Calu3 (cell line): Measurements from ENCODE around the gene LRRC61. TPM values are rescaled to one million over a fixed set of nuclear protein-coding genes. Genes with fewer than 3 reads are reported as not detected.

Experiments used
- BruUV-seq: library from RNA; stranded (reverse); fragments of 400-500 nt; replicated peaks from 2 replicates; lab custom pipeline; 2021; lab: Mats Ljungman, UMichigan
- CTCF ChIA-PET: fragments of 300-600 bp; sonication (Branson Sonifier 250); formaldehyde crosslinking; loops from one replicate; lab custom pipeline; 2022; ENCODE audit warnings: antibody characterized with exemption; lab: Charles Lee
- DNase-seq: peaks from one replicate; pipeline ENCODE4 v3.0.0; 2022
- H3K27ac Mint-ChIP-seq: one replicate; pipeline ENCODE4 v1.8.0; 2022; ENCODE audit warnings: mixed read lengths; ENCODE audit not compliant: unreplicated experiment
- H3K27me3 Mint-ChIP-seq: one replicate; pipeline ENCODE4 v1.8.0; 2022; ENCODE audit warnings: mixed read lengths; ENCODE audit not compliant: unreplicated experiment
- H3K36me3 Mint-ChIP-seq: one replicate; pipeline ENCODE4 v1.8.0; 2022; ENCODE audit warnings: mild to moderate bottlenecking, moderate library complexity, mixed read lengths; ENCODE audit not compliant: insufficient read depth, unreplicated experiment
- H3K4me1 Mint-ChIP-seq: one replicate; pipeline ENCODE4 v1.8.0; 2022; ENCODE audit warnings: mild to moderate bottlenecking, low read depth, mixed read lengths; ENCODE audit not compliant: unreplicated experiment
- H3K4me3 Mint-ChIP-seq: one replicate; pipeline ENCODE4 v1.8.0; 2022; ENCODE audit warnings: mild to moderate bottlenecking, low read depth, moderate library complexity, mixed read lengths; ENCODE audit not compliant: unreplicated experiment
- H3K9me3 Mint-ChIP-seq: one replicate; pipeline ENCODE4 v1.8.0; 2022; ENCODE audit warnings: low read depth, mixed read lengths; ENCODE audit not compliant: unreplicated experiment
- intact Hi-C: fragments of 100-400 bp; cut with micrococcal nuclease; formaldehyde crosslinking; loops from one replicate; pipeline ENCODE4 v1.10.0; 2022; ENCODE audit not compliant: unreplicated experiment
- total RNA-seq: library from RNA; stranded (reverse); gene quantifications from 2 replicates; pipeline ENCODE4 v1.2.3, GENCODE V29; 2022
- TF ChIP-seq, protein P1 (sequence below): fragments of 200-600 bp; IDR thresholded peaks from one replicate; pipeline ENCODE4 v1.8.0; 2022; ENCODE audit warnings: antibody characterized with exemption; ENCODE audit not compliant: unreplicated experiment

The LRRC61 gene
- total RNA-seq, 1 experiment from 2014 or later: 14.6 TPM

DNA sequence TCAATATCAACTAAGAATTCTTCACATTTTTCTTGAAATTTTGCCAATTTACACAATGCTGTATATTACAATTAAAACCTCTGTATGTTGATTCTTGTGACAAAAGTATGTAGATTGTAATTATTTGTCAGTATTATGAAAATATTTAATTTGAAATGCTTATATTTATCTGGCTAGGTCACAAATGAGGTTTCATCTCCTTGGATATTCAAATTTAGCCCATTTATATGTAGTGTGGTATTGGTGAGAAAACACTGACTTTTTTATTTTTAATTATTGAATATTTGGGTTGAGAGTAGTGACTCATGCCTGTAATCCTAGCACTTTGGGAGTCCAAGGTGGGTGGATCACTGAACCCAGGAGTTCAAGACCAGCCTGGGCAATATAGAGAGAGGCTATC, 21.1 kb downstream of the LRRC61 start:
- no peak overlapping the region for H3K4me3 Mint-ChIP-seq
- peaks cover 13% of the 10 kb centered on the region for H3K4me1 Mint-ChIP-seq
- TF ChIP-seq, protein P1, sequence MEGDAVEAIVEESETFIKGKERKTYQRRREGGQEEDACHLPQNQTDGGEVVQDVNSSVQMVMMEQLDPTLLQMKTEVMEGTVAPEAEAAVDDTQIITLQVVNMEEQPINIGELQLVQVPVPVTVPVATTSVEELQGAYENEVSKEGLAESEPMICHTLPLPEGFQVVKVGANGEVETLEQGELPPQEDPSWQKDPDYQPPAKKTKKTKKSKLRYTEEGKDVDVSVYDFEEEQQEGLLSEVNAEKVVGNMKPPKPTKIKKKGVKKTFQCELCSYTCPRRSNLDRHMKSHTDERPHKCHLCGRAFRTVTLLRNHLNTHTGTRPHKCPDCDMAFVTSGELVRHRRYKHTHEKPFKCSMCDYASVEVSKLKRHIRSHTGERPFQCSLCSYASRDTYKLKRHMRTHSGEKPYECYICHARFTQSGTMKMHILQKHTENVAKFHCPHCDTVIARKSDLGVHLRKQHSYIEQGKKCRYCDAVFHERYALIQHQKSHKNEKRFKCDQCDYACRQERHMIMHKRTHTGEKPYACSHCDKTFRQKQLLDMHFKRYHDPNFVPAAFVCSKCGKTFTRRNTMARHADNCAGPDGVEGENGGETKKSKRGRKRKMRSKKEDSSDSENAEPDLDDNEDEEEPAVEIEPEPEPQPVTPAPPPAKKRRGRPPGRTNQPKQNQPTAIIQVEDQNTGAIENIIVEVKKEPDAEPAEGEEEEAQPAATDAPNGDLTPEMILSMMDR: no peak
- CTCF ChIA-PET: no interaction called here
- peaks cover 6% of the 10 kb centered on the region for H3K36me3 Mint-ChIP-seq
- no peak for DNase-seq
- BruUV-seq: no TSS peak
- intact Hi-C loops: no loop called here
- no peaks in the 10 kb centered on the region for H3K9me3 Mint-ChIP-seq
- no peak overlapping the region for H3K27ac Mint-ChIP-seq
- no peaks in the 10 kb centered on the region for H3K27me3 Mint-ChIP-seq

DNA sequence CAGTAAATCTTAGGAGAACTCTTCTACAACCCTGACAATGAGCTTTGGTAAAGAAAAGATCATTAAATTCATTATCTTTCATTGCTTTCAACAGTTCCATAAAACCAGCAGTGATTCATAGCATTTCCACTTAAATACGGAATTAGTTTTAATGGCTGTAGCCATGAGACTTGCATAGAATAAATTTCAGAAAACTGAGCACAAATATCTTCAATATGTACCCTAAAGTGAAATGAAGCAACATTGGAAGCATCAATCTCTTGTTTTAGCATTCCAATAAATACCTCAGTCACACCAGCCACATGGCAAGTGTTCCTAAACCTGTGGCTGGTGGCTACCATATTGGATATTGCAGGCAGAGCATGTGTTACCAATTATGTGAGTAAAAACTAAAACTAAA, 21.9 kb downstream of the LRRC61 start:
- no peak for DNase-seq
- intact Hi-C loops: no loop called here
- CTCF ChIA-PET: no interaction called here
- H3K36me3 Mint-ChIP-seq: peaks cover 5% of the 10 kb centered on the region
- no peaks in the 10 kb centered on the region for H3K27me3 Mint-ChIP-seq
- no peak overlapping the region for H3K4me3 Mint-ChIP-seq
- TF ChIP-seq, protein P1: no peak
- peaks cover 5% of the 10 kb centered on the region for H3K4me1 Mint-ChIP-seq
- no peaks in the 10 kb centered on the region for H3K9me3 Mint-ChIP-seq
- H3K27ac Mint-ChIP-seq: no peak overlapping the region
- no TSS peak for BruUV-seq

DNA sequence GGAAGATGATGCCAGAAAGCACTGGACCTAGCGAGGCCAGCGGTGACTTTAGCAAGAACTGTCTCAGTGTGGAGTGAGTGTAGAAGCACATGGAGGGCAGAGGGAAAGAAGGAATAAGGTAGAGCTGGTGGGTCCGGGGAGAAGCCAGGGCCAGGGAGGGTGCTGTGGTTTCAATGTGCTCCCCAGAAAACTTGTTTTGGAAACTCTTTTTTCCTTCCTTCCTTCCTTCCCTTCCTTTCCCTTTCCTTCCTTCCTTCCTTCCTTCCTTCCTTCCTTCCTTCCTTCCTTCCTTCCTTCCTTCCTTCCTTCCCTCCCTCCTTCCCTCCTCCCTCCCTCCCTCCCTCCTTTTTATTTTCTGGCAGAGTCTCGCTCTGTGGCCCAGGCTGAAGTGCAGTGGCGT, 23.8 kb downstream of the LRRC61 start:
- DNase-seq: no peak
- CTCF ChIA-PET: no interaction called here
- TF ChIP-seq, protein P1: no peak
- H3K4me1 Mint-ChIP-seq: peaks cover 7% of the 10 kb centered on the region
- intact Hi-C loops: no loop called here
- no peaks in the 10 kb centered on the region for H3K27me3 Mint-ChIP-seq
- H3K27ac Mint-ChIP-seq: no peak overlapping the region
- H3K36me3 Mint-ChIP-seq: no peaks in the 10 kb centered on the region
- no peaks in the 10 kb centered on the region for H3K9me3 Mint-ChIP-seq
- no TSS peak for BruUV-seq
- no peak overlapping the region for H3K4me3 Mint-ChIP-seq

DNA sequence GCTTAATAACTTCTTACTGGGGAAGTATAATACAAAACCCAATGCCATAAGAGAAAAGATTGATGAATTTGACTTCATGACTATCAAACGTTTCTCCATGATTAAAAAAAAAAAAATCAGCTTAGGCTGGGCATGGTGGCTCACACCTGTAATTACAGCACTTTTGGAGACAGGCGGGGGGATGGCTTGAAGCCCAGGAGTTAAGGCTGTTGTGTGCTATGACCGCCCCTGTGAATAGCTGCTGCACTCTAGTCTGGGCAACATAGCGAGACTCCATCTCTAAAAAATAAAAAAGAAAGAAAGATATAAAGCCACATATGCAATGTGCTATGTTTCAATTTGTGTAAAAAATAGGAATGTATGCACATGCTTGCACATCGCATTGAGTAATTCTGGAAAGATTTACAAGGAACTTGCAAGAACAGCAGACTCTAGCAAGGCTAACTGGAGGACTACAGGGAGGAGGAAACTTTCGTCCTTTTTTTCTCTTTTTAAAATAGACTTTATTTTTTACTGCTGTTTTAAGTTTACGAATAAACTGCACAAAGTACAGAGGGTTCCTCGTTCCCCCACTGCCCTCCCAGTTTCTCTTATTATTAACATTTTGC, 28.5 kb downstream of the LRRC61 start:
- H3K9me3 Mint-ChIP-seq: no peaks in the 10 kb centered on the region
- no peak overlapping the region for H3K27ac Mint-ChIP-seq
- H3K4me3 Mint-ChIP-seq: no peak overlapping the region
- BruUV-seq: no TSS peak
- intact Hi-C loops: no loop called here
- H3K27me3 Mint-ChIP-seq: no peaks in the 10 kb centered on the region
- TF ChIP-seq, protein P1: no peak
- H3K4me1 Mint-ChIP-seq: peaks cover 13% of the 10 kb centered on the region
- DNase-seq: no peak
- CTCF ChIA-PET: no interaction called here
- peaks cover 5% of the 10 kb centered on the region for H3K36me3 Mint-ChIP-seq
